ENCODE results near the gene ARL5C.

The ARL5C gene

DNA sequence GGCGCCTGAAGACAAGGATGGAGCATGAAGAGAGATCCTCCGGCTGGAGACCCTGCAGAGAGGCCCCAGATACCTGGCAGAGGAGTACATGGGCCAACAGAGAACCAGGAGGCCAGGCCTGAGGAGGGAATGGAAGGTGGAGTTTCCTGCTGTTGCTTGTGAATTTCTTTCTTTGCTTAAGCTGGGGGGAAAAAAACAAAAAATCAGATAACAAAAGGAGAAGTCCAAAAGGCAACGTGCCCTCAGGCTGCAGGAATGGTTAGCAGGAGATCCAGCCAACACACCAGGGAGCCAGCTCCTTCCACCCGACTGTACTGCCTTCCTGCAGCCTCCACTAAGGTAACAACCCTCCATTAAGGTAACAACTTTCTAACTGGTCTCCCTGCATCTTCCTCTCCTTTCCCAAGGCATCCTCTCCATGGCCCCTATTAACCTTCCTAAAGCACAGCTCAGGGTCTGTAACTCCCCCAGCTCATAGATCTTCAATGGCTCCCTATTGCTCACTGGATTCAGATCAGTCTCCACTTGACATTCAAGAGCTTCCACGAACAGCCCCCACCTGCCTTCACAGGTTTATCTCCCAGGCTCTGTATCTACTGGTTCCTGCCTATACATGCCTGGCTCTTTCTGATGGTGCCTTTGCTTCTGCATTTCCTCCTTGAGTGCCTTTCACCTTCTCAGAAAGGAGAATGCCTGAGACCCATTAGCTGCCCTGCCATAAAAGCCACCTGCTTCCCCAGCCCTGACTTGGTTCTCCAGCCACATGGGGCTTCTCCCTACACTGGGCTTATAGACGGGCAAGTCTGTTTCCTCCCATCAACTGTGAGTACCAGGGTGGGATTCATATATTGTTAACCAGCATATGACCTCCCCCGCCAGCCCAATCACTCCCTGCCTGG is 725 bp upstream of the ARL5C start:
- no peak for DNase-seq

DNA sequence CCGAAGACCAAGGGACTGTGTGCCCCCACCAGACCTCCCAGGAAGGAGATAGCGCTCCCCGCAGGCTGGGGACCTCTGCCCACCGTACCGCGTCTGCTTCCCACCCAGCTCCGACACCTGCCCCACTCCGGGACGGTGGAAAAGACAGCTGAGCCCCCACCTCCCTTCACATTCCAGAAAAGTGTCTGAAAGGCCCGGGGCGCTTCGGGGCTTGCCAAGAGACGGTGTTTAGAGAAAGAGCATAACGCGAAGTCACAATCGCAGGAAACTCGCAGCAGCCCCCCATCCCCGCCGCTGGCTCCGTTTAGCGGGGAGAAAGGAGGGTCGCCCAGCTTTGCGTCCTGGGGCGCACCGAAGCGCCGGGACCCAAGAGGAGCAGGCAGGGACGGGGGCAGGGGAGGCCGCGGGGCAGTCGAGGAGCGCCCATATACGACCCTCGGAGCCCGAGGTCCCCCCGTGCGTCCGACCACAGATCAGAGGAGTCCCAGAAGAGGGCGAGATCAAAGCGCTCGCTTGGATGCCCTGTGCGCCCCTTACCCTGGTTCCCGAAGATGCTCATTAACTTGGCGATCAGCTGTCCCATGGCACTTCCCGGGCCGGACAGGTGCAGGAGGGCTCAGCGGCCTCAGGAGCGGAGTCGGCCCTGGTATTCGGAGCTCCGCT is 652 bp downstream of the ARL5C start:
- no peak for DNase-seq

DNA sequence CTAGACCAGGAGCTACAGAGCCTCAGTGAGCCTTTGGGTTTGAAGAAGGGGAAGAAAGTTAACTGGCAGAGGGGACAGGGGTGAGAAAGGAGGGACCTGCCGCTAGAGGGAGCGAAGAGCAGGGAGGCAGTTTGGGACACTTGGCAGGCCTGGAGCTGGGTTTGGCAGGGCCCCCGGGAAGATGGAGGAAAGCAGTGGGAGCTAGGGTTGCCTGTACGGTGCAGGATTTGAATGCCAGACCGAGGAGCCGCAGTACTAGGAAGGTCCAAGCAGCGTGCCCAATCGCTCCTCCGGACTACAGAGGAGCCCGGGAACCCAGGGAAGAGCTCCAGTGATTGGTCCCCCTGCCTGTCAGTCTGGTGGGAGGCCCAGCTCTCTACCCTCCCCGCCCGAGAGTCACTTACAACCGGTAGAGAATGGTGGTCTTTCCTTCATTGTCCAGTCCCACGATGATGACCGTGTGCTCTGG is 1.3 kb downstream of the ARL5C start:
- no peak for DNase-seq

DNA sequence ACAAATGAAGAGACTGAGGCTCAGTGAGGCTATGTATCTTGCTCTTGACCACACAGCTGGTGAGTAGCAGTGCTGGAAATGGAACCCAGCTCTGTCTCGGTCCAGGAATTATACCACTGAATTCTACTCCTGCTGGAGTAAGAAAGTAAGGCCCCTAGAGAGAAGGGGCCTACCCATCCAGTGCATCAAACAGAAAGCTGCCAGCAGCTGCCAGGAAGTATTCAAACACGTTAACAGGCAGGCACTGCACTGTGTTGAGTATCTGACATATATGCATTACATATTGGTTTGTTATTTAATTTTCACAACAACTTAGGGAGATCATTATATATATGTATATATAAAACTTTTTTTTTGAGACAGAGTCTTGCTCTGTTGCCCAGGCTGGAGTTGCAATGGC is 4.0 kb downstream of the ARL5C start:
- DNase-seq: no peak

DNA sequence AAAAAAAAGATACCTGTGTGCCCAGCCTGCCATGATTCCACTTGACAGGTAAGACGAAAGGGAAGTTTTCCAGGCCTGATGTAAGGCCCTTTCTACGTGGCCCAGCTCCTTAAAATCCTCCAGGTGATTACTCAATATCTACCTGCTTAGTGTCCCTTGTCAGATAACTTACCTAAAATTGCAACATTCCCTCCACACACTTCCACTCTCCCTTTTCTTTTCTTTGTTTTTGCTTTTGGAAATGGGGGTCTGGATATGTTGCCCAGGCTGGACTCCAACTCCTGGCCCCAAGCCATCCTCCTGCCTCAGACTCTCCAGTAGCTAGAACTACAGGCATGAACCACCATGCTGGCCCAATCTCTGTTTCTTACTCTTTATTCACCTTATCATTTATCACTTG is 7.3 kb downstream of the ARL5C start:
- no peak for DNase-seq

DNA sequence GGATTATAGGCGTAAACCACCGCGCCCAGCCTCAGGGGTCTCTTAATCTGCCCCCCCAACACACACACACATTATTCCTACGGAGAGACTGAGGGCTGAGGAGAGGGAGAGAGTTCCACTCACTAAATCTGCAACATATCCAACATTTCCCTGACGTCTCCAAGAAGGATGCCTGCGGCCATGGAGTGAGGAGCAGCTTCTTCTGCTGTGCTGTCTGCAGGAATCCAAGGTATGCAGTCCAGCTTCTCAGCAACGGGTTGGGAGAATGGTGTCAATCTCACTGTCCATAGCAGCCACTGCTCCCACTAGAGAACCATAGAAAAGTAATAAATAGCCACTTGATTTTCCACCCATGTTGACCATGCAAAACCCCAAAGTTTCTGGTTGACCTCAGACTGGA is 9.5 kb downstream of the ARL5C start:
- no peak for DNase-seq

DNA sequence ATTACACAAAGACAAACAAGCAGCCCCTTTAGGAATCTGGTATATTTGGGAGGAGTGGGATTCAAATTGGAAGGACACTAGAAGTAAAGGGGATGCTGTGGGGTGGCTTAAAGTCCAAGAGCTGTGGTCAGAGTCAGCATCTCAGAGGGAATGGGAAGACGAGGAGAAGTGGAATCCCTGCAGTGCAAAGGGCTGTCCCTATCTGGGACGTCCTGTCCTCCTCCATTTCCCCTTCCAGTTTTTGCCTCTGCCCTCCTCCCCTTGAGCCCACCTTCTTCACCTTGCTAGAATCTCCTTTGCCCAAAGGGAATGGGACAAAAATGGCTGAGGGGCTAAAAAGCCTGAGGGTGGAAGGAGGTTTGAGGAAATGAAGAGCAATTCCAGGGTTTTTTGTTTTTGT is 10.3 kb downstream of the ARL5C start:
- no peak for DNase-seq

DNA sequence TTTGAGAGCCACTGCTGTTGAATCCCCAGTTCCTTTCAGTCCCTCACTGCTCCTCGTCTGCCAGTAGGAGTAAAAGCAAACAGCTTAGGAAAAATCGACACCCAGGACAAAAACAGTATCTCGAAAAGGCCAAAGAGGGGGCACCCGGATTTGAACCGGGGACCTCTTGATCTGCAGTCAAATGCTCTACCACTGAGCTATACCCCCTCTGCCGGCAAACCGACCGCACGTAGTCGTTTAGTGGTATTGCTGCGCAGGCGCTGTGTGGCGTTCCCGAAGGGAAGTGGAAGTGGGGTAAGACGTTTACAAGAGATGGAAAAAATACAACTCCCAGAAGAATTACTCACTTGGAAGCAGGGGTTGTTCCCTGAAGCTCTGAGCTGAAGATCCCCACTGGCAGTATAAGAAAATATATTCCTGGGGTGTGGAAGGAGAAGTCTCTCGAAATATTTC is 12.3 kb downstream of the ARL5C start:
- peak; percentile 80 for DNase-seq

DNA sequence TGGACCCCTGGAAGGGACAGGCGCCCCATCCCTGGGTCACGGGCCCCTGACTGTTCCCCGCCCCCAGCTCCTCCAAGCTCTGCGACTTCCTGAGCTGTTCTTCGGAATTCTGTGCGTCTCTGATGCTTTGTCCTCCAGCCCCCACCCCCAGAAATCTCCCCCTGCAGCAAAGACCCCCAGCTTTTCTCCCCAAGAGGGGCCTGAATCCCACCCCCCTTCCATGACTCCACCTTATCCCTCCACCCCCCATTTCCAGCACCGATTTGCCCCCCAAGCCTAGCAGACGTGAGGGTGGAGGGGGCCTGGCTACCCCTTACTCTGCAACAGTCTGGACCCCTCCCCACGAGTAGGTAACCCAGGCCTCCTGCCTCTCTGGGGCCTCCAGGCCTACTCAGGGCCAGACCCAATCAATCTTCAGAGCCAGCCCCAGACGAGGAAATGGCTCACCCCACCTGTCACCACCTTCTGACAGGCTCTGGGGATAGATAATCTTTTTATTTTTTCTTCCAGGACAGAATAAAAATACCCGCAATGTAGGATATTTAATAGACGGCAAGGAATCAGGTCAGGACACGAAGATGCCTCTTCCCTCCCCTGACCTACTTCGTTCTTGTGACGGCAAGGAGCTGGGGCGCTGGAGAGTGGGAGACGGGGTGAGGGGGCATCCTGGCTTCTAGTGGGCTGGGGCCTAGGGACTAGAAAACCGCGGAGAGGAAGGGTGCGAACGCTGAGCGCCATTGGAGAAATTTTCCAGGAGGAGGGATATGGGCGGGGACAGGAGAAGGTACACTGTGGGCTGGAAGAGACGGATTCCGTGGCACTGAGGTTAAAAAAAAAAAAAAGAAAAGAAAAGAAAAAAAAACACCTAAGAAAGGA is 13.8 kb downstream of the ARL5C start:
- DNase-seq: no peak

DNA sequence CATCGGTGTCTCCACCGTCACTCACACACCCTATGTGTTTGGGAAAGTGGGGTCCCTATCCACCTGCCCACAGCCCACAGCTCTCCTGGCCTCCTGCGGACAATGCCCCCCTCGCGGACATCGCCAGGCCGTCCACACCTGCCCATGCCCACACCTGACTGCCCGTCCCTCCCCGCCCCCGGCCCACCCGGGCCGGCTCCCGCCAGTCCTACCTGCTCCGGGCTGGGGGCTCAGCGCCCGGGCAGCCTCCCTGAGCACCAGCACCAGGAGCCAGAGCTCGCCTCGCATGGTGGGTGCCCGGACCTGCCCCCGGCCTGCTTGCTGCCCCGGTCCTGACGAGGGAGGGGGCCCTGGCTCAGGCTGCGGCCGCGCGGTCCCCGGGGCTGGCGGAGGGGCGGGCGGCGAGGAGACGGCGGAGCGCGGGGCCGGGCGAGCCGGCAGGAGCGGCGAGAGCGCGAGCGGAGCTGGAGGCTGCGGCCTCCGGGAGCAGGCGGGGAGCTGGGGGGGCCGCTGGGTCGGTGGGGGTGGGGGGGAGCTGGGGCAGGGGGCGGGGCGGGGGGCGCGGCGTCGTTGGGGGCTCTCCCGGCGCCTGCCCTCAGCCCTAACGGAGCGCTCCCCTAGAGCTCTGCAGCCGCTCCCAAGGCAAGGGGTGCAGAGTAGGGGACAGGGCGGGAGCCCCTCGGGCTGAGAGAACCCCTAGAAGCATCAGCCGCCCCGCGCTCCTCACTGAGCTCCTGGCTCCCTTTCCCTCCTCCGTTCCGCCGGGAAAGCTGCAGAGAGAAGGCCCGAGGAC is 14.6 kb downstream of the ARL5C start, which contains the start of gene PLXDC1:
Gene PLXDC1 (minus strand): TSS at position 488 of the 793 bp plus-strand sequence. CDS start 200 bp downstream, at position 288.
- DNase-seq: no peak

DNA sequence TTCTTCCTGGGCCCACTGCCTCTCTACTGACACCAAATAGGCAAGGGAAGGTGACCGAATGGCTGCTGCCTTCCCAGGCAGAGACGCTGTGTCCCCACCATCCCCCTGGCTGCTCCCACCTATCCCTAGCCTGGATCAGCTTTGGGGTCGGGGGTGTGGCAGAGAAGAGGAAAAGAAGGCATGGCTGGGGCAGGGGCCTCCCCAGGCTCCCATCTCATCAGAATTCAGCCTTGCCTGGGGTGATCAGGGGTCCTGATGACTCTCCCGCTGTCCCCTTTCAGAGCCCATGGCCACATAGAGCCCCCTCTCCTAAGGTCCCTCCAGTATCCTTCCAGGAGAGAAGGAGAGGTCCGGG is 15.2 kb downstream of the ARL5C start:
- DNase-seq: no peak

DNA sequence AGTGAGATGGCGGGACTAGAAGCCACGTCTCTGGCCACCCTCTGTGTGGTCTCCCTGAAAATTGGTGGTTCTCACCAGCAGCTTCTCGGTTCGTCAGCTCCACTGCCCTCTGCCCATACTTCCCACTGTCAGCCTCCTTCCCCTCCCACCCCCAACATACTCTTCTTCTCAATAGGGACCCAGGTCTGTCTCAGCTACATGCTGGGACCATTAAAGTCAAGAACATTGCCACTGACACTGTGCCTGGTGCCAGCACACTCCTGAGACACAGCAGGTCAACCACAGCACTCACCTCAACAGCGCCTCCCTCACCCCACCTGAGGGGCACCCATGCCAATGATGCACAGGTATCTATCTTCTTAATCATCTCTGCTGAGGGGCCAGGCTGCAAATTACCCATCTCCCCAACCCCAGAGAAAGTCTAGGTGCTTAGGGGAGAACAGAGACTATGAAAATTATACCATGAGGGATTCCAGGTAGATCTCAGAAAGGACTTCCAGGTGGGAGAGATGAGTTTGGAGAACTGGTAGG is 15.8 kb downstream of the ARL5C start:
- no peak for DNase-seq

DNA sequence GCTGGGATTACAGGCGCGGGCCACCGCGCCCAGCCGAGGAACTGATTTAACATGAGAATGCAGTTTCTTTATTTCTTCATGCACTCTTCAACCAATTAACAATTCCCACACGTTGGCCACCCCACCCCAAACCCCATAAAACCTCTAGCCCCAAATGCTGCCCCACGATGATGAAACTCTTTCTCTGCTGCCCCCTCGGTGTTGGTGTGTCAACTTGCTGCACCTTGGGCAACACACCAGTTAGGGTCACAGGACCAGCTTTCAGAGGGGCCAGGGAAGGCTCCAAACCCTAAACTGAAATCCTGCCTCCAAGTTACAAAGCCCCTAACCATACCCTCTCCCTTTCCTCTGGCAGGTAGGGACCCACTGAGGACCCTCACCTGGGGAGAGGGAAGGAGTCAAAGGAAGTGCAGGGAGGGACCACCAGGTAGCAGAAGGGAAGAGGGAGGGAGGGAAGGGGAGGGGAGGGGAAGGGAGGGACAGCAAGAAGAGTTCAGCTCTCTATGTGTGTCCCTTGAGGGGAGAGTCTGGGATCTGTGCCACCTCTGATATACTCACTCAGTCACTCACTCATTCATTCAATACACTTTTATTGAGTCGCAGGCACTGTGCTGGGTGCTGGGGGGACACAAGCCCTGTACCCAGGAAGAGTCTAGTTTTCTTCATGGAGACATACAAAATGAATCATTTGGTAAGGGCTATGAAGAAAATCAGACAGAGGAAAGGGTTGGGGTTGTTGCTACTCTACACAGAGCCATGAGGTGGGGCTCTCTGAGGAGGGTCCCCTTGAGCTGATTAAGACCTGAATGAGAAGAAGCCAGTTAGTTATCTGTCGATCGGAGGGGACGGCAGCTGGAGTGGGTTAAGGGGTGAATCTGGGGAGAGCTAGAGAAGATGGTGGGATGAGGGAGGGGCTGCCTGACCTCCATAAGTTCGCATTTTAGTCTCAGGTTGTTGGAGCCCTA is 18.5 kb downstream of the ARL5C start:
- no peak for DNase-seq

DNA sequence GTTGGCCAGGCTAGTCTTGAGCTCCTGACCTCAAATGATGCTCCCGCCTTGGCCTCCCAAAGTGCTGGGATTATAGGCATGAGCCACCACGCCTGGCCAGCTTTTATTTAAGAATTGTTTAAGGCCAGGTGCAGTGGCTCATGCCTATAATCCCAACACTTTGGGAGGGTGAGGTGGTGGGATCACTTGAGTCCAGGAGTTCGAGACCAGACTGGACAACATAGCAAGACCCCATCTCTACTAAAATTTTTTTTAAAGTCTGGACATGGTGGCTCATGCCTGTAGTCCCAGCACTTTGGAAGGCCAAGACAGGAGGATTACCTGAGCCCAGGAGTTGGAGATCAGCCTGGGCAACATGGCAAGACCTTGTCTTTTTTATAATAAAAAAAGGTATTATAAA is 19.7 kb downstream of the ARL5C start:
- no peak for DNase-seq

DNA sequence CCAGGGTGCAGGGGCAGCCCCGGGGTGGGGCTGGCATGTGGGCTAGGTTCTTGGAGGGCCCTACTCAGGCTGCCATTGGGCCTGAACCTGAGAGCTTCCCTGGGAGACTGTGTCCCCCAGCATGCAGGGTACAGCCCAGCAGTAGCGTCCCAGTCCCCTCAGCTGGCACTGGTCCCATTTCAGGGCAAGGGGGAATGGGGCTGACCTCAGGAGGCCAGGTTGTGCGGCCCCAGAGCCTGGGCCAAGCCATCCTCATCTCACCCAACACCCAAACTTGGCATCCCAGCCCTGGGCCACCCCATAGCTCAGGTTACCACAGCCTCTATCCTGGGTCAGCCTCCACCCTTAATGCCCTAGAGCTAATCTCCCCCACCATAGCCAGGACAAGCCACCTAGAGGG is 20.8 kb downstream of the ARL5C start:
- DNase-seq: no peak

DNA sequence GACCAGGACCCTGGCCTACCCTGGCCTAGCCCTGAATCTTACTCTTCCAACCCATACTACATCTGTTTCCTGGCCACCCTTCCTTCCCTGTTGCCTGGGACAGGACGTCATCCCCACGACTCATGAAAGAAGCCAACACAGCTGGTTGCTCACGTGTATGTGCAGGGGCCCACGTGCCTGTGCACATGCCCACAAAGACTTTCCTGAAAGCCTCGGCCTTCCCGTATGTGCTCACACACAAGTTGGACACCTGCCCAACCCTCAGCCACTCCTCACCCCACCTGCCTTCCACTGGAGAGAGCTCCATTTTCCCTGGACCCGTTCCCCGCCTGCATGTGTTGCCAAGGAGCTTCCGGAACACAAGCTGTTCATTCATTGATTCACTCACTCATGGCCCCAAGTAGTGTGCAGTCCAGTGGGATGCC is 21.5 kb downstream of the ARL5C start:
- peak; percentile 85 for DNase-seq

DNA sequence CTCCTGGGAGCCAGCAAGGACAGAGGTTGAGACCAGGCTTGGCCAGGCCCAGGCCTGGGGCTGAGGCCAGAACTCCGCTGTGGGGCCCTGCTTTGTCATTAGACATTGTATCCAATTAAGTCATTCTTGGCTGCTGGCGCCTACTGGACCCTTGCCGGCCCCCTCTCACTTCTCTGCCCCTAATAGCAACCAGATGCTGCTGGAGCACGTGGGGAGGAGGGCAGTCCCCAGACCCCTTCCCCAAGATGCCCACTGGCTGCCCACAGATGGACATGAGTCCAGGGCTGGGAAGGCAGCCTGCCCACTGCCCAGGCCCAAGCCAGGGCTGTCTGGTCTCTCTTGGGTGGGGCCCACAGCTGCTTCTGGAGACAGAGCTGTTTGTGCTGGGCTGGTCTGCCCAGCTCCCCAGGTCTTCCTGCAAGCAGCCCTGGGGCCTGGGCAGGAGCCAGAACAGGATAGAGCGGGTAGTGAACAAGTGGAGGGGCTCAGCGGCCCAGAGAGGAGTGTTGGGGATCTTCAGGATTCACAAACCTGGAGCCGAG is 22.3 kb downstream of the ARL5C start:
- DNase-seq: no peak

DNA sequence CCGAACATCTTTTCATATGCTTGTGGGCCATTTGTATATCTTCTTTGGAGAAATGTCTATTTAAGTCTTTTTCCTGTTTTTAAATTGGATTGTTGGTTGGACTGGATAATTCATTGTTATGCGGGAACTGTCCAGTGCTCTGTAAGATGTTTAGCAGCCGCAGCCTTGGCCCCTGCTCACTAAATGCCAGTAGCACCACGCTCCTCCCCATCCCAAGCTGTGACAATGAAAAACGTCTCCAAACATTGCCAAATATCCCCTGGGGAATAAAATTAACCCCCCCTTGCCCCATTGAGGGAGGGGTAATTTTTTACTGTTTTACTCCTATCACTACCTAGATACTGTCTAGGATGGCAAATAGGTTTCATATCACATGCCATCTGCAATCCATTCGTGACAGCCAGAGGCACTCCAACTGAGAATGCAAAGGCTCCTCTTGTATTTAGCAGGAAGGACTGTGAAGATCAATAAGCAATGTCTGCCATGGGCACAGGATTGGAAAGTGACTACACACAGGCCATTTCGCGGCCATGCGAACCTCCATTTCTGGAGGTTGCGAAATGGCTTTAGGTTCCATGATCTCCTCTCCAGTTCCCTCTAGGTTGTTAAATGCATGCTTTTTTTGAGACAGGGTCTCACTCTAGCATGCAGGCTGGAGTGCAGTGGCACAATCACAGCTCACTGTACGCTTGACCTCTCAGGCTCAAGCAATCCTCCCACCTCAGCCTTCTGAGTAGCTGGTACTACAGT is 23.9 kb downstream of the ARL5C start:
- DNase-seq: no peak

DNA sequence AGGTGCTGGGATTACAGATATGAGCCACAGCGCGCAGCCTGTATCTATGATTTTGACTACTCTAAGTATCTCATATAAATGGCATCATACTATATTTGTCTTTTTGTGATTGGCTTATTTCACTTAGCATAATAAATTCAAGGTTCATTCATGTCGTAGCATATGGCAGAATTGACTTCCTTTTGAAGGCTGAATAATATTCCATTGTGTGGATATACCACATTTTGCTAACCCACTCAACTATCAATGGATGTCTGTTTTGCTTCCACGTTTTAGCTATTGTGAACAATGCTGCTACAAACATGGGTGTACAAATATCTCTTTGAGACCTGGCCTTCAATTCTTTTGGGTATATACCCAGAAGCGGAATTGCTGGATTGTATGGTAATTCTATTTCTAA is 24.7 kb downstream of the ARL5C start:
- DNase-seq: no peak

DNA sequence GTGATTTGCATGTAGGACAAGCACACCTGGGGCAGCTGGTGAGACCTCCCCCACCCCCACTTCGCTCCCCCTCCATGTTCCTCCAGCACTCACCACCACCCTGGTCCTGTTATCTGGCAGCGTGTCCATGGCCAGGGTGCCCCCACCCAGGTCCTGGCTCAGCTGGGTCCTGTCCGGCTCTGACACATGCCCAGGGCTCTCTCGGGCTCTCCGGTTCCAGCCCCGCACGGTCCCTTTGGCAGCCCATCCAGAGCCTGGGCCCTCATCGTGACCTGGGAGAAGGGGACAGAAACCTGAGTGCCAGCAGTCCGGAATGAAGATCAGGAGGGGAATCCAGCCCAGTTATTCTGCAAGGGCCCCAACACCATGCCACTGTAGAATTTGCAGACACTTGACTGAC is 26.4 kb downstream of the ARL5C start:
- no peak for DNase-seq

Measured in NCI-H1092 (cell line).